Measurements from ENCODE around the gene ADGRF5.

GRCh38 chr6:46932526-46933319 lies 11.0 kb upstream of the ADGRF5 start:
- TF ChIP-seq CTCF (IDR thresholded peaks at IDR 0.05 in 2 of 3, conservative IDR thresholded peaks at IDR 0.05 in 1 of 3; ENCODE audit: control insufficient read depth in 2 of 3, extremely low read depth in 1 of 3, insufficient read depth in 1 of 3, low read depth in 3 of 3, low read length in 3 of 3) (no peak), POLR2A (IDR thresholded peaks at IDR 0.05; ENCODE audit: low read depth, low read length) (no peak)

All from GM12878 (cell line).